Lower leg skin (tissue), 3 donors: ENCODE data around the gene UFD1.

Experiments used
- CTCF ChIP-seq, 3 donors: fragments of 450-650 bp; IDR thresholded peaks; one replicate each; pipeline ENCODE4 v1.5.1; 2016; ENCODE audit warnings: antibody characterized with exemption in 3 of 3, mild to moderate bottlenecking in 3 of 3, moderate library complexity in 2 of 3
- POLR2A ChIP-seq, 2 donors: fragments of 450-650 bp; IDR thresholded peaks; one replicate each; pipeline ENCODE4 v1.6.1; 2016 to 2017; ENCODE audit warnings: antibody characterized with exemption in 2 of 2, mild to moderate bottlenecking in 1 of 2, moderate library complexity in 1 of 2

GRCh38 chr22:19488884-19489843, 10.2 kb upstream of the UFD1 start:
- TF ChIP-seq CTCF (IDR thresholded peaks at IDR 0.05): no peak
- no peak for TF ChIP-seq POLR2A (IDR thresholded peaks at IDR 0.05)
